ENCODE measurements around the gene CD82. TPM values are rescaled to one million over a fixed set of nuclear protein-coding genes. Genes with fewer than 3 reads are reported as not detected.

Gene CD82
- polyA plus RNA-seq, 3 donors = 40.8 to 89.0 (median 43.0) TPM

GRCh38 chr11:44608991-44609782, 43.7 kb downstream of the CD82 start:
- H3K27ac Mint-ChIP-seq = peak overlapping the region in 6 of 7 donors; percentile 7 to 87 (median 32)
- H3K4me3 ChIP-seq (replicated peaks in 1 of 3; ENCODE audit: low read depth in 2 of 3, low read length in 3 of 3) = no peak overlapping the region
- H3K4me3 Mint-ChIP-seq = no peak overlapping the region
- peaks cover 13 to 18% of the 10 kb centered on the region in 2 donors for H3K4me1 ChIP-seq (ENCODE audit: control insufficient read depth in 1 of 2, insufficient read depth in 2 of 2, low read length in 2 of 2)
- H3K27me3 Mint-ChIP-seq (ENCODE audit: low read depth in 3 of 3) = peaks cover 0 to 2% (median 1%) of the 10 kb centered on the region in 3 donors
- DNase-seq = peak in 1 of 3 donors; percentile 23
- H3K4me1 Mint-ChIP-seq = peaks cover 19% of the 10 kb centered on the region
- H3K9ac ChIP-seq (ENCODE audit: insufficient read depth, low read length, poor library complexity, severe bottlenecking) = no peak overlapping the region
- H3K36me3 ChIP-seq (replicated peaks in 1 of 2; ENCODE audit: control insufficient read depth in 1 of 2, insufficient read depth in 2 of 2, low read length in 2 of 2) = peaks cover 34 to 86% of the 10 kb centered on the region in 2 donors
- H3K36me3 Mint-ChIP-seq = peaks cover 66 to 73% of the 10 kb centered on the region in 2 donors
- TF ChIP-seq CTCF (IDR thresholded peaks at IDR 0.05) = no peak
- H3K9me3 Mint-ChIP-seq = no peaks in the 10 kb centered on the region
- WGBS (ENCODE audit: insufficient coverage) = 64% methylated on average over 11 of the region's 11 CpGs
- H3K27ac ChIP-seq (ENCODE audit: low read depth in 1 of 2, low read length in 2 of 2) = peak overlapping the region in 1 of 2 donors; percentile 45
- no peaks in the 10 kb centered on the region for H3K79me2 ChIP-seq (ENCODE audit: insufficient read depth, low read length)
- H3K9me3 ChIP-seq (replicated peaks in 1 of 2; ENCODE audit: control insufficient read depth in 1 of 2, insufficient read depth in 1 of 2, low read length in 2 of 2) = no peaks in the 10 kb centered on the region
- intact Hi-C loops (cut with micrococcal nuclease) = no loop called here
- no peaks in the 10 kb centered on the region for H4K20me1 ChIP-seq (ENCODE audit: insufficient read depth, low read length)
- no peaks in the 10 kb centered on the region for H3K27me3 ChIP-seq (ENCODE audit: control insufficient read depth in 2 of 2, insufficient read depth in 2 of 2, low read length in 2 of 2)
- H3K4me2 ChIP-seq (replicated peaks; ENCODE audit: extremely low read depth, low read length, poor library complexity, severe bottlenecking) = no peak overlapping the region
- no peak overlapping the region for H2AFZ ChIP-seq (ENCODE audit: insufficient read depth, low read depth, low read length, poor library complexity, severe bottlenecking)

- no peak overlapping the region for H3K4me3 Mint-ChIP-seq
- H3K27me3 ChIP-seq (ENCODE audit: control insufficient read depth in 2 of 2, insufficient read depth in 2 of 2, low read length in 2 of 2) = no peaks in the 10 kb centered on the region
- H4K20me1 ChIP-seq (ENCODE audit: insufficient read depth, low read length) = no peaks in the 10 kb centered on the region
- H3K36me3 Mint-ChIP-seq = peaks cover 65 to 73% of the 10 kb centered on the region in 2 donors
- peaks cover 30 to 85% of the 10 kb centered on the region in 2 donors for H3K36me3 ChIP-seq (replicated peaks in 1 of 2; ENCODE audit: control insufficient read depth in 1 of 2, insufficient read depth in 2 of 2, low read length in 2 of 2)
- no peak for DNase-seq
- H3K27ac ChIP-seq (ENCODE audit: low read depth in 1 of 2, low read length in 2 of 2) = peak overlapping the region in 1 of 2 donors; percentile 45
- peaks cover 19% of the 10 kb centered on the region for H3K4me1 Mint-ChIP-seq
- H3K9ac ChIP-seq (ENCODE audit: insufficient read depth, low read length, poor library complexity, severe bottlenecking) = no peak overlapping the region
- H3K4me3 ChIP-seq (replicated peaks in 1 of 3; ENCODE audit: low read depth in 2 of 3, low read length in 3 of 3) = no peak overlapping the region
- H3K4me2 ChIP-seq (replicated peaks; ENCODE audit: extremely low read depth, low read length, poor library complexity, severe bottlenecking) = no peak overlapping the region
- H3K79me2 ChIP-seq (ENCODE audit: insufficient read depth, low read length) = no peaks in the 10 kb centered on the region
- H3K27ac Mint-ChIP-seq = peak overlapping the region in 4 of 7 donors; percentile 2 to 87 (median 29)
- 79% methylated on average over 2 of the region's 3 CpGs for WGBS (ENCODE audit: insufficient coverage)
- H2AFZ ChIP-seq (ENCODE audit: insufficient read depth, low read depth, low read length, poor library complexity, severe bottlenecking) = no peak overlapping the region
- H3K9me3 Mint-ChIP-seq = peaks cover 0 to 2% (median 0%) of the 10 kb centered on the region in 7 donors
- peaks cover 0 to 2% (median 1%) of the 10 kb centered on the region in 3 donors for H3K27me3 Mint-ChIP-seq (ENCODE audit: low read depth in 3 of 3)
- H3K4me1 ChIP-seq (ENCODE audit: control insufficient read depth in 1 of 2, insufficient read depth in 2 of 2, low read length in 2 of 2) = peaks cover 13 to 18% of the 10 kb centered on the region in 2 donors
- H3K9me3 ChIP-seq (replicated peaks in 1 of 2; ENCODE audit: control insufficient read depth in 1 of 2, insufficient read depth in 1 of 2, low read length in 2 of 2) = no peaks in the 10 kb centered on the region
- intact Hi-C loops (cut with micrococcal nuclease) = no loop called here
- TF ChIP-seq CTCF (IDR thresholded peaks at IDR 0.05) = no peak
These were observed 44.3 kb downstream of the CD82 start for GRCh38 chr11:44609783-44610155.

Data from CD14-positive monocyte (primary cell).